ENCODE results near the gene EEF2.

EEF2 gene

DNA sequence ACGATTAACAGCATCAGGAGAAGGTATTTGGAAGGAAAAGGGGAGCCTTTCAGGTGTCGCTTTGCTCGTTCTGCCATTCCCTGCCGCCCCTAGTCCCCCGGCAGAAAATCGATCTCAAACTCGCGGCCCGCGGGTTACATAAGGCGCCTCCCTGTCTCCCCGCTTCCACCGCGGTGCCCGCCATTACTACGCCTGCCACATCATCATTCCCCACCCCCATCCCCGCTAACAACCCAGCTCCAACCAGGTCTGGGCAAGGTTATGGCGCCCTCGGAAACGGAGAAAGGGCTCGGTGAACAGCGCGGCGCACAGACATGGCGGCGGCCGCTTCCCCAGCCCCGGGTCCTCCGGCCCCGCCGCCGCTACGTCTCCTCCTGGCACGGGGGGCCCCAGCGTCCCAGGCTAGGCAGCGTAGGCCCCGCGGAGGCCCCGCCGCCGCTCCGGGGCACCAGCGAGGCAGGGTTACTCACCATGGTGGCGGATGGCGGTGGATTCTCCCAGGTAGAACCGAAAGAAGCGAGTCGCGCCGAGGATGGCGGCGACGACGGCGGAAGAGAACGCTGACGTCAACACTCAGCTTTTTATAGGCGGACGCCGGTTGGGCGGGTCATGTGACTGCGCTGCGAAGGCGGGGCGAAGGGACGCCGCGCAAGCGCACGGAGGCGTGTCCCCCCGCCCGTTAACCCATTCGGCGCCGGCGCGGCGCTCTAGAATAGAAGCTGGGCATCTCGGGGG is at the start of gene EEF2:
TSS of gene EEF2 (minus strand) at position 556 of the 735 bp plus-strand sequence. CDS start at position 473, 83 bp downstream.
- Histone ChIP-seq H3K4me3 (ENCODE audit: low read depth, low read length) (peak within 1 kb of the TSS; percentile 96), H3K4me1 (ENCODE audit: control insufficient read depth, insufficient read depth, low read length) (peaks cover 23% of the 10 kb centered on the region), H3K9me3 (ENCODE audit: control insufficient read depth, insufficient read depth, low read length) (no peaks in the 10 kb centered on the region), H3K27me3 (ENCODE audit: control insufficient read depth, insufficient read depth, low read length) (0 out of 2 replicates have a peak, but pooled peaks cover 3% of the 10 kb centered on the region), H3K9ac (ENCODE audit: low read depth, low read length) (peak within 1 kb of the TSS; percentile 98), H3K36me3 (ENCODE audit: control insufficient read depth, insufficient read depth, low read length) (peaks cover 45% of the 10 kb centered on the region), H3K27ac (ENCODE audit: low read depth, low read length) (peak within 1 kb of the TSS; percentile 97)

DNA sequence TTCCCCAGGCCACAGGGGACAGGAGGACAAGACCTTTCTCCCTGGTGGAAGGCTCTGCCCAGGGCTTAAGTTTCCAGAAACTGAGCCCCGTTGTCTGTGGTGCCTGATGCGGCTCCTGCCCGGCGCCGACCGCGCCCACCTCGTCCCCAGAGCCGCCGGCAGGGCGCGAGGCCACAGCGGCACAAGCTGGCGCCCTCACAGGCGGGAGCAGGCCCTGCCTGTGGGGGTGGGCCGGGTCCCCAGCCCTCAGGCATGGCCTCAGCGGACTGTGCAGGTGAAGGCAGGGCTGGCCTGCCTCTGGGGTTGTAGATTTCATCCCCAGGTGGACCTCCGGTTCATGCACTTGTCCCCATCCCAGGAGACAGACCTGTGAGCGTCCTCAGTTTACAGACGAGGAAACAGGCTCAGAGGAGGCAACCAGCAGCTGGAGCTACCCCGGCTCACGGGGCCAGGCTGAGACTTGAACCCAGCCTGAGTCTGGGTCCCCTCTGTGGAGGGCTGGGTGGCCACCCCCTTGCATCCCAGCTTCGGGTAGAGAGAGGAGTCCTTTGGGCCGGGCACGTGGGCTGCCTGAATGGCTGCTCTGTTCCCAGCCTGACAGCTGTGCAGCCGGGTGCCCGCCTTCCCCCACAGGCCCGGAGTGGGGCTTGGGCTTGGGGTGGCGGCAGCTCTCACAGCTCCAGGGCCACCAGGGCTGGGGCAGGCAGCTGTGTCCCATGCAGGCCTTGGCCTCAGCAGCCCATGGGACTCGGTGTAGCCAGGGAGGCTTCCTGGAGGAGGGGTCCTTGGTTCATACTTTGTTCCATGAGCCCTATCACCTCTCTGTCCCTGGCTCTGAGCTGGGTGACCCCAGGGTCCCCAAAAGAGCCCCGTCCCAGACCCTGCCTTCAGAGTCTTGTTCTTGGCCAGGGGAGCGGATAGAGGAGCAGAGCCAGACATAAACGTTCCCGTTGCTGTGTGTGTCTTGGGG is 49.1 kb upstream of the EEF2 start:
- Histone ChIP-seq H3K9ac (ENCODE audit: low read depth, low read length) (no peak overlapping the region), H3K4me1 (ENCODE audit: control insufficient read depth, insufficient read depth, low read length) (no peaks in the 10 kb centered on the region), H3K36me3 (ENCODE audit: control insufficient read depth, insufficient read depth, low read length) (peaks cover 61% of the 10 kb centered on the region), H3K27ac (ENCODE audit: low read depth, low read length) (no peak overlapping the region), H3K27me3 (ENCODE audit: control insufficient read depth, insufficient read depth, low read length) (no peaks in the 10 kb centered on the region), H3K9me3 (ENCODE audit: control insufficient read depth, insufficient read depth, low read length) (no peaks in the 10 kb centered on the region), H3K4me3 (ENCODE audit: low read depth, low read length) (no peak overlapping the region)

DNA sequence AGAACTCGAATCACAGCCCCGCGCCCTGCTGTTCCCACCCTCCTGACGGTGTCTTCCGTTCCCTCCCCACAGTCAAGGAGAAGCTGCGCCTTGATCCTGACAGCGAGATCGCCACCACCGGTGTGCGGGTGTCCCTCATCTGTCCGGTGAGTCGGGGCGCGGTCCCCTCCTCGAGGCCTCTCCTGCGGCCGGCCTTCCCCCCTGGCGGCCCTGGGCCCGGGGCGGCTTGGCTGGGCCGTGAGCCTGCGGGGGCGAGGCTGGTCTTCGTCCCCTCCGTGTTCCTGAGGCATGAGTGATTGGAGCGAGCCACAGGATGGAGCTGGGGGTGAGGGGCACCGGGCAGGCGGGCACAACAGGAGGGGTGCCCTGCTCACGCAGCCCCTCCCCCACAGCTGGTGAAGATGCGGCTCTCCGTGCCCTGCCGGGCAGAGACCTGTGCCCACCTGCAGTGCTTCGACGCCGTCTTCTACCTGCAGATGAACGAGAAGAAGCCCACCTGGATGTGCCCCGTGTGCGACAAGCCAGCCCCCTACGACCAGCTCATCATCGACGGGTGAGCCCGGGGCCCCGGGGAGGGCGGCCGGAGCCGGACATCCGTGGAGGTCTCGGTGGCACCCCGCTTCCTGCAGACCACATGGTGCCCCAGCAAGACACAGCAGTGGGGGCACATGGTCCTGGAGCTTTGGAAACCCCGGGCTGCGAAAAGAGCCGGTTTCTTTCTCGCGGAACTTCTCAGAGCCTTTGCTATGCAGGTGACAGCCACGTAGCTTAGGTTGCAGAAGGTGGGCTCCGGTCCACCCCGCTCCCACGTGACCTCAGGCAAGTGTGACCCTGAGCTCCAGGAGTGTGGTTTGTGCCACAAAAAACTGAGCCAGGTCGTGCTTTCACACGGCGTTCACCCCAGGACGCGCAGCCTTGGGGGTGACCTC is 48.0 kb upstream of the EEF2 start:
- H3K36me3 ChIP-seq (ENCODE audit: control insufficient read depth, insufficient read depth, low read length) = peaks cover 69% of the 10 kb centered on the region
- no peaks in the 10 kb centered on the region for H3K27me3 ChIP-seq (ENCODE audit: control insufficient read depth, insufficient read depth, low read length)
- no peak overlapping the region for H3K4me3 ChIP-seq (ENCODE audit: low read depth, low read length)
- H3K4me1 ChIP-seq (ENCODE audit: control insufficient read depth, insufficient read depth, low read length) = no peaks in the 10 kb centered on the region
- H3K27ac ChIP-seq (ENCODE audit: low read depth, low read length) = no peak overlapping the region
- no peaks in the 10 kb centered on the region for H3K9me3 ChIP-seq (ENCODE audit: control insufficient read depth, insufficient read depth, low read length)
- H3K9ac ChIP-seq (ENCODE audit: low read depth, low read length) = no peak overlapping the region

DNA sequence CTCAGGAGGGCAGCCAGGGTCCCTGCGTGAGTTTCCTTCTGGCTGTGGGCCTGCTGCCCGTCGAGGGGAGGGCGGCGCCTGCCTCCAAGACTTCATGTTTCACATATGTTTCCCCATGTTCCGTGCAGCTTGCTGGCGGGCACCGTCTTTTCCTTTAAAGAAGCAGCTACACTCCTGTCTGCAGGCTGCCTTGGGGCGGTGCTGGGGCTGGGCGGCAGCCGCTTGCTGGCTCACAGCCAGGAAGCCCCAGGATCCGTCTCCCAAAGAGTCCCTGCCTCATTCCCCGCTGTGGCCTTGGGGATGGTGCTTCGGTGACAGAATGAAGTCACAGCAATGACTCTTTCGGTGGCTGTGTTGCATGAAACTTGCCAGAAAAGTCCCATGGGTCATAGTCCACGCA is 47.2 kb upstream of the EEF2 start:
- Histone ChIP-seq H3K9ac (ENCODE audit: low read depth, low read length) (no peak overlapping the region), H3K36me3 (ENCODE audit: control insufficient read depth, insufficient read depth, low read length) (peaks cover 70% of the 10 kb centered on the region)

DNA sequence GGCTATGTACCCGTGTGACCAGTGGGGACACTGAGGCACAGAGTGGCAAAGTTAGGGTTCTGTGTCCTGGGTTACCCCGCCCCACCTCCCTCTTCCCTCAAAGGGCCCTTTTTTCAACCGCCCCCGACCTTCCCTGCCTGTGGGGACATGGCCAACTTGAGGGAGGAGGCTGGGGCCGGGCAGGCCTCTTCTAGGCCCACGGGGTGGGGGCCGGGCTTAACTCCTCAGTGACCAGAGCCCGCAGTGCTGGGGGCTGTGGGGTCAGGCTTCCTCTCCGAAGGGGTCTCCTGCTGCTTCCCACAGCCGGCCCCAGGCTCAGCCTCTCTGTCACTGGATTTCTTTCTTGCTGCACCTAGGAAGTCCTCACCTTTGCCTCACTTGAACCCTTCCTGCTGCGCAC is 46.2 kb upstream of the EEF2 start:
- H3K27me3 ChIP-seq (ENCODE audit: control insufficient read depth, insufficient read depth, low read length) = no peaks in the 10 kb centered on the region
- H3K9me3 ChIP-seq (ENCODE audit: control insufficient read depth, insufficient read depth, low read length) = no peaks in the 10 kb centered on the region
- H3K4me3 ChIP-seq (ENCODE audit: low read depth, low read length) = no peak overlapping the region
- H3K36me3 ChIP-seq (ENCODE audit: control insufficient read depth, insufficient read depth, low read length) = peaks cover 64% of the 10 kb centered on the region
- H3K27ac ChIP-seq (ENCODE audit: low read depth, low read length) = no peak overlapping the region
- H3K9ac ChIP-seq (ENCODE audit: low read depth, low read length) = no peak overlapping the region
- no peaks in the 10 kb centered on the region for H3K4me1 ChIP-seq (ENCODE audit: control insufficient read depth, insufficient read depth, low read length)

More for the DNA sequence above, 47.2 kb upstream of the EEF2 start:
- no peak overlapping the region for H3K4me3 ChIP-seq (ENCODE audit: low read depth, low read length)
- H3K9me3 ChIP-seq (ENCODE audit: control insufficient read depth, insufficient read depth, low read length) = no peaks in the 10 kb centered on the region
- H3K27ac ChIP-seq (ENCODE audit: low read depth, low read length) = no peak overlapping the region
- H3K27me3 ChIP-seq (ENCODE audit: control insufficient read depth, insufficient read depth, low read length) = no peaks in the 10 kb centered on the region
- H3K4me1 ChIP-seq (ENCODE audit: control insufficient read depth, insufficient read depth, low read length) = no peaks in the 10 kb centered on the region

DNA sequence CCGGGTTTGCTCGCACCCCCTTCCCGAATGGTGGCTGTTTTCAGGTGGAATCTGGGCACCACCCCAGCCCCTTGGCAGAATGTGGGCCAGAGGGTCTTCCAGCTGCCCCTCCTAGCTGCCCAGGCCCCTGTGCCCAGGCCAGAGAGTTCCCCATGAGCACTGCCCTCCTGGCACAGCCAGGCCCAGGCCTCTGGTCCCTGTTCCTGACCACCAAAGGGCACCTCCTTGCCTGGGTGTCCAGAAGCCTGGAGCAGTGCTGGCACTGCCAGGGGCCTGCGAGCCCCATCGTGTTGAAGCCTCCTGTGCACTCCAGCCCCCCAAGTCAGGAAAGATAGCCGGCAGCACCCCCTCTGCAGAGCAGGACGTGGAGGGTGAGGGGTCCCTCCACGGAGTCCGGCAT is 45.7 kb upstream of the EEF2 start:
- Histone ChIP-seq H3K4me3 (ENCODE audit: low read depth, low read length) (no peak overlapping the region), H3K36me3 (ENCODE audit: control insufficient read depth, insufficient read depth, low read length) (peaks cover 64% of the 10 kb centered on the region), H3K9ac (ENCODE audit: low read depth, low read length) (no peak overlapping the region), H3K4me1 (ENCODE audit: control insufficient read depth, insufficient read depth, low read length) (no peaks in the 10 kb centered on the region), H3K9me3 (ENCODE audit: control insufficient read depth, insufficient read depth, low read length) (no peaks in the 10 kb centered on the region), H3K27ac (ENCODE audit: low read depth, low read length) (no peak overlapping the region), H3K27me3 (ENCODE audit: control insufficient read depth, insufficient read depth, low read length) (no peaks in the 10 kb centered on the region)

DNA sequence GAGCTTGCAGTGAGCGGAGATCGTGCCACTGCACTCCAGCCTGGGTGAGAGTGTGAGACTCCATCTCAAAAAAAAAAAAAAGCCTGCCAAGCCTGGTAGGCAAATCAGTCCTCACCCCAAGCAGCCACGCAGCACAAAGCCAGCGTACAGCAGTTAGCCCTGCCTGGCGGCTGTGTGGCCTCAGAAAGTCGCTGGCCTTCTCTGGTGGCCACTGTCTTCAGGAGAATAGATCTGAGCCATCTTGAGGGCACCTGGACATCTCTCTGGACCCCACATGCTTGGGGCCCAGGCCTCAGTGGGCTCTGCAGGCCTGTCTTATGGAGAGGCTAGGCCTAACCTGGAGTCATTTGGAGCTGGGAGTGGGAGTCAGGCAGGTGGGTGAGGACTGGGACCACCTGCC is 45.3 kb upstream of the EEF2 start:
- no peak overlapping the region for H3K4me3 ChIP-seq (ENCODE audit: low read depth, low read length)
- H3K27ac ChIP-seq (ENCODE audit: low read depth, low read length) = no peak overlapping the region
- H3K27me3 ChIP-seq (ENCODE audit: control insufficient read depth, insufficient read depth, low read length) = no peaks in the 10 kb centered on the region
- H3K36me3 ChIP-seq (ENCODE audit: control insufficient read depth, insufficient read depth, low read length) = peaks cover 61% of the 10 kb centered on the region
- H3K4me1 ChIP-seq (ENCODE audit: control insufficient read depth, insufficient read depth, low read length) = no peaks in the 10 kb centered on the region
- H3K9me3 ChIP-seq (ENCODE audit: control insufficient read depth, insufficient read depth, low read length) = no peaks in the 10 kb centered on the region
- no peak overlapping the region for H3K9ac ChIP-seq (ENCODE audit: low read depth, low read length)

DNA sequence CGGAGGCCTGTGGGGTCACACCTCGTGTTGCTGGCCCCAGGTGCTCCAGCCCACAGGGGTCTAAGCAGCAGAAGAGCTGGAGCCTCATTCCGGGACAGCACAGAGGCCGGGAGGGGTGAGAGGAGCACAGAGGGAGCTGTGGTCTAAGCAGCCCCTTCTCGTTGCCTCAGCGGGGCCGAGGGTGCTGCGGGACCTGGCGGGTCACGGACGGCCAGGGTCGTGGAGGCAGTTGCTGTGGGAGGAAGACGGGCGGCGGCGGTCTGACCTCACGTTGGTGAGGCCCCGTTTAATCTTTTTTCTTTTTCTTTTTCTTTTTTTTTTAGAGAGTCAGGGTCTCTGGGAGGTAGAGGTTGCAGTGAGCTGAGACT is 44.0 kb upstream of the EEF2 start:
- no peak overlapping the region for H3K27ac ChIP-seq (ENCODE audit: low read depth, low read length)
- no peaks in the 10 kb centered on the region for H3K27me3 ChIP-seq (ENCODE audit: control insufficient read depth, insufficient read depth, low read length)
- H3K9me3 ChIP-seq (ENCODE audit: control insufficient read depth, insufficient read depth, low read length) = no peaks in the 10 kb centered on the region
- H3K4me1 ChIP-seq (ENCODE audit: control insufficient read depth, insufficient read depth, low read length) = no peaks in the 10 kb centered on the region
- peaks cover 65% of the 10 kb centered on the region for H3K36me3 ChIP-seq (ENCODE audit: control insufficient read depth, insufficient read depth, low read length)
- H3K4me3 ChIP-seq (ENCODE audit: low read depth, low read length) = no peak overlapping the region
- H3K9ac ChIP-seq (ENCODE audit: low read depth, low read length) = no peak overlapping the region

DNA sequence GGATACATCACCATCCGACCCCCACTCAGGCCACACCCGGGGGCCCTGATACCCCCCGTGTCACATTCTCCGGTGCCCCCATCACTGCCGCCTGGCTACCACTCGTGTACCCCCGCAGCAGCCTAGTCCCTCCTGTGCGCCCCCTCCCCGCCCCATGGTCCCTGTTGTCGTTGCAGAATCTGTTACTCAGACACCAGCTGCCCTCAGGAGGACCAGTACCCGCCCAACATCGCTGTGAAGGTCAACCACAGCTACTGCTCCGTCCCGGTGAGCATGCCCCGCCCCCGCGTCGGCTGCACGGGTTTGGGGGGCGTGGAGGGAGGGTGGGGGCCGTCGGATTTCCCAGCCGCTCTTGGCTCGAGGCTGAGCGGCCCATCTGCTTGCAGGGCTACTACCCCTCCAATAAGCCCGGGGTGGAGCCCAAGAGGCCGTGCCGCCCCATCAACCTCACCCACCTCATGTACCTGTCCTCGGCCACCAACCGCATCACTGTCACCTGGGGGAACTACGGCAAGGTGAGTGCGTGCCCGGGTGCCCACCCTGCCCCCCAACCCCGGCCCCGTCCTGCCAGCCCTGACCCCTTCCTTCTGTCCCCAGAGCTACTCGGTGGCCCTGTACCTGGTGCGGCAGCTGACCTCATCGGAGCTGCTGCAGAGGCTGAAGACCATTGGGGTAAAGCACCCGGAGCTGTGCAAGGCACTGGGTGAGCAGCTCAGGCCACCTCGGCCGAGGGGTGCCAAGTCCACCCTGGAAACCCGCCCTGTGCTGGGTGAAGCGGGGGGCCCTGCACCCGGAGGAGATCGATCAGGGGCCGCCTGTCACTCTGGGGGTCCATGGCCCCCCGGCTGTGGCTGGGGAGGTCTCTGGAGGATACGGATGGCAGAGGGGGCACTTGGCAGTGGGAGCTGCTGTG is 43.3 kb upstream of the EEF2 start:
- H3K4me1 ChIP-seq (ENCODE audit: control insufficient read depth, insufficient read depth, low read length) = no peaks in the 10 kb centered on the region
- peaks cover 65% of the 10 kb centered on the region for H3K36me3 ChIP-seq (ENCODE audit: control insufficient read depth, insufficient read depth, low read length)
- no peaks in the 10 kb centered on the region for H3K27me3 ChIP-seq (ENCODE audit: control insufficient read depth, insufficient read depth, low read length)
- H3K9ac ChIP-seq (ENCODE audit: low read depth, low read length) = no peak overlapping the region
- no peaks in the 10 kb centered on the region for H3K9me3 ChIP-seq (ENCODE audit: control insufficient read depth, insufficient read depth, low read length)
- no peak overlapping the region for H3K27ac ChIP-seq (ENCODE audit: low read depth, low read length)
- no peak overlapping the region for H3K4me3 ChIP-seq (ENCODE audit: low read depth, low read length)

DNA sequence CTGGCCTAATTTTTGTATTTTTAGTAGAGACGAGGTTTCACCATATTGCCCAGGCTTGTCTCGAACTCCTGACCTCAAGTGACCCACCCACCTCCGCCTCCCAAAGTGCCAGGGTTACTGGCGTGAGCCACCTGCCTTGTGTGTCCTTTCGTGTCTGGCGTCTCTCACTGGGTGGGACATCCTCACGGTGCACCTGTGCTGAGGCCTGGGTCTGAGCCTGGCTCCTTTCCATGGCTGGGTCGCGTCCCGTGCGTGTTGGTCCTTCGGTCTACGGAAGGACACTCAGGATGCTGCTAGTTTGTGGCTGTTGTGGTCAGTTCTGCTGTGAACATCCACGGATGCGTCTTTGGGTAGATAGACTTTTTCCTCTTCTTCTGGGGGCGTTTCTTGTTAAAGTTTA is 41.9 kb upstream of the EEF2 start:
- peaks cover 51% of the 10 kb centered on the region for H3K36me3 ChIP-seq (ENCODE audit: control insufficient read depth, insufficient read depth, low read length)

More for the DNA sequence above, 41.9 kb upstream of the EEF2 start:
- Histone ChIP-seq H3K9me3 (ENCODE audit: control insufficient read depth, insufficient read depth, low read length) (no peaks in the 10 kb centered on the region), H3K9ac (ENCODE audit: low read depth, low read length) (no peak overlapping the region), H3K27me3 (ENCODE audit: control insufficient read depth, insufficient read depth, low read length) (no peaks in the 10 kb centered on the region), H3K4me3 (ENCODE audit: low read depth, low read length) (no peak overlapping the region), H3K27ac (ENCODE audit: low read depth, low read length) (no peak overlapping the region), H3K4me1 (ENCODE audit: control insufficient read depth, insufficient read depth, low read length) (no peaks in the 10 kb centered on the region)
